HG02938 (cell line): ENCODE measurements around the gene HHATL.

ENCODE experiments used
- ATAC-seq: cut with Tn5 transposase; IDR thresholded peaks from one replicate; pipeline ENCODE4 v1.9.1; 2021; ENCODE audit warnings: mild to moderate bottlenecking, moderate library complexity; ENCODE audit not compliant: unreplicated experiment

Gene HHATL

GRCh38 chr3:42699511-42699971, 3.1 kb downstream of the HHATL start:
- ATAC-seq: no peak

GRCh38 chr3:42698911-42699230, 3.7 kb downstream of the HHATL start:
- no peak for ATAC-seq

GRCh38 chr3:42698216-42698910, 4.2 kb downstream of the HHATL start:
- no peak for ATAC-seq

- no peak for ATAC-seq
Measured at GRCh38 chr3:42697289-42698051, 5.1 kb downstream of the HHATL start.

GRCh38 chr3:42696356-42697288, 6.0 kb downstream of the HHATL start:
- ATAC-seq: no peak

GRCh38 chr3:42694366-42694765, 8.2 kb downstream of the HHATL start:
- no peak for ATAC-seq

- ATAC-seq: no peak
Measured at GRCh38 chr3:42693530-42693930, 9.1 kb downstream of the HHATL start.

GRCh38 chr3:42692667-42693529, 9.7 kb downstream of the HHATL start:
- ATAC-seq: no peak

- ATAC-seq: no peak
Measured at GRCh38 chr3:42691816-42692666, 10.6 kb downstream of the HHATL start.

- ATAC-seq: no peak
Measured at GRCh38 chr3:42690766-42691680, 11.6 kb downstream of the HHATL start.

GRCh38 chr3:42690191-42690590, 12.4 kb downstream of the HHATL start:
- ATAC-seq: no peak

- ATAC-seq: no peak
Measured at GRCh38 chr3:42689421-42690014, 13.1 kb downstream of the HHATL start.

GRCh38 chr3:42688487-42689420, 13.8 kb downstream of the HHATL start:
- no peak for ATAC-seq

- ATAC-seq: no peak
Measured at GRCh38 chr3:42688016-42688415, 14.6 kb downstream of the HHATL start.

GRCh38 chr3:42686832-42687650, 15.6 kb downstream of the HHATL start:
- no peak for ATAC-seq
